C4-2B (cell line): ENCODE data around the gene CELF6.

Experiments used
- H3K27ac ChIP-seq: fragments of 450-650 bp; 2 replicates; pipeline ENCODE4 v1.5.1; 2017
- CTCF ChIP-seq: fragments of 450-650 bp; conservative IDR thresholded peaks from 2 replicates; pipeline ENCODE4 v1.5.1; 2017; ENCODE audit warnings: mild to moderate bottlenecking
- ZFX ChIP-seq: fragments of 450-650 bp; IDR thresholded peaks from 2 replicates; pipeline ENCODE4 v1.6.1; 2017

CELF6 gene

GRCh38 chr15:72249142-72249810, 70.7 kb downstream of the CELF6 start:
- TF ChIP-seq ZFX = no peak
- TF ChIP-seq CTCF = no peak
- no peak overlapping the region for H3K27ac ChIP-seq

GRCh38 chr15:72248514-72248913, 71.4 kb downstream of the CELF6 start:
- TF ChIP-seq CTCF (no peak), ZFX (no peak)
- no peak overlapping the region for H3K27ac ChIP-seq

- TF ChIP-seq CTCF = no peak
- TF ChIP-seq ZFX = no peak
- no peak overlapping the region for H3K27ac ChIP-seq
Measured at GRCh38 chr15:72242775-72243370, 77.1 kb downstream of the CELF6 start.

- no peak overlapping the region for H3K27ac ChIP-seq
- TF ChIP-seq CTCF (no peak), ZFX (no peak)
Measured at GRCh38 chr15:72239652-72240051, 80.3 kb downstream of the CELF6 start.

- H3K27ac ChIP-seq = no peak overlapping the region
- TF ChIP-seq ZFX (no peak), CTCF (no peak)
Measured at GRCh38 chr15:72238586-72238985, 81.4 kb downstream of the CELF6 start.

GRCh38 chr15:72237853-72238224, 82.1 kb downstream of the CELF6 start:
- TF ChIP-seq ZFX = no peak
- no peak for TF ChIP-seq CTCF
- H3K27ac ChIP-seq = no peak overlapping the region

GRCh38 chr15:72237029-72237852, 82.7 kb downstream of the CELF6 start:
- TF ChIP-seq CTCF (no peak), ZFX (no peak)

More at GRCh38 chr15:72237029-72237852, 82.7 kb downstream of the CELF6 start:
- H3K27ac ChIP-seq = no peak overlapping the region
